GM12875 (cell line): ENCODE results near the gene SLC13A5.

Experiments used
- H3K4me3 ChIP-seq: one replicate; pipeline ENCODE4 v1.5.1; 2011; ENCODE audit warnings: low read depth, low read length, control low read depth
- CTCF ChIP-seq: IDR thresholded peaks from 2 replicates; pipeline ENCODE4 v1.5.1; 2011; ENCODE audit warnings: low read depth, mild to moderate bottlenecking, control low read depth, inconsistent platforms, low read length, moderate library complexity, borderline replicate concordance; ENCODE audit not compliant: insufficient read depth

Gene SLC13A5

GRCh38 chr17:6711681-6712057, 1.5 kb downstream of the SLC13A5 start:
- TF ChIP-seq CTCF = no peak
- H3K4me3 ChIP-seq = no peak overlapping the region

- H3K4me3 ChIP-seq = no peak overlapping the region
- no peak for TF ChIP-seq CTCF
These were observed 2.0 kb downstream of the SLC13A5 start for GRCh38 chr17:6711081-6711674.

- no peak for TF ChIP-seq CTCF
- no peak overlapping the region for H3K4me3 ChIP-seq
These were observed 2.9 kb downstream of the SLC13A5 start for GRCh38 chr17:6710317-6710716.

GRCh38 chr17:6708357-6708961, 4.7 kb downstream of the SLC13A5 start:
- no peak for TF ChIP-seq CTCF
- no peak overlapping the region for H3K4me3 ChIP-seq

GRCh38 chr17:6706996-6707395, 6.2 kb downstream of the SLC13A5 start:
- no peak overlapping the region for H3K4me3 ChIP-seq
- TF ChIP-seq CTCF = no peak

GRCh38 chr17:6706499-6706898, 6.7 kb downstream of the SLC13A5 start:
- no peak overlapping the region for H3K4me3 ChIP-seq
- no peak for TF ChIP-seq CTCF

DNA sequence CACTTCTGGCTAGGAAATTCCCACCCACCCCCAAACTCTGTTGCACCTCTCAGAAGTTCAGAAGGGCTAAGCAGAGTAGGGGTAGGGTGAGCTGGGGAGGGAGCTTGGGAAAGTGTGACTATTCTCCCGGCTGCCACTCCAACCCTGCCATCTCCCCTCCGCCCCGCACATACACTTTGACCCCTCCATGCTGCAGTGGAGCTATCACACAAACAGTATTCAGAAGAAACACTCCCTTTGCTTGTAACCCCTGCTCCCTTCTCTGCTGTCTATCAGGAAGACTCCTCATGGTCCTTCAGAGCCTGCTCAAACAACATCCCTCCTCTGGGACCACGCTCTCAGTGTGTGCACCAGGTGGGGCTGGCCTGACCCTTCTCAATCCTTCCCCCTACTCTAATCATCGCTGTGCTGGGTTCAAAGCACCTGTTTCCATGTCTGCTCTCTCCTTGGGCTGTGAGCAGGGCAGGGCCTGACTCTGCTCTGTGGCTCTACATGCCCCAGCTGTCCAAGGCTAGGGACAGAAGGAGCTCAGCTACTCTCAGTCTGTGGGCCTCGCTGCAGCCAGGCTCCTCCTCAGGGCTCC, 8.6 kb downstream of the SLC13A5 start:
- no peak overlapping the region for H3K4me3 ChIP-seq
- TF ChIP-seq CTCF = no peak
